Mesothelial cell of epicardium (in vitro differentiated cells): ENCODE measurements around the gene FLNA. TPM values are rescaled to one million over a fixed set of nuclear protein-coding genes. Genes with fewer than 3 reads are reported as not detected.

Experiments used
- DNase-seq, 2 experiments: peaks; one replicate each; pipeline ENCODE4 v3.0.0; 2021; ENCODE audit warnings: low spot score in 2 of 2; ENCODE audit not compliant: unreplicated experiment in 2 of 2
- H3K27ac Mint-ChIP-seq: 2 replicates; pipeline ENCODE4 v1.8.0; 2021; ENCODE audit warnings: mixed read lengths
- H3K27me3 Mint-ChIP-seq: 2 replicates; pipeline ENCODE4 v1.8.0; 2021; ENCODE audit warnings: low read depth, mixed read lengths
- H3K36me3 Mint-ChIP-seq: 2 replicates; pipeline ENCODE4 v1.8.0; 2021; ENCODE audit warnings: mixed read lengths
- H3K4me1 Mint-ChIP-seq: 2 replicates; pipeline ENCODE4 v1.8.0; 2021; ENCODE audit warnings: mixed read lengths
- H3K4me3 Mint-ChIP-seq: 2 replicates; pipeline ENCODE4 v1.8.0; 2021; ENCODE audit warnings: mild to moderate bottlenecking, moderate library complexity, mixed read lengths
- H3K9me3 Mint-ChIP-seq: 2 replicates; pipeline ENCODE4 v1.8.0; 2021; ENCODE audit warnings: mixed read lengths
- CTCF ChIP-seq: fragments of 200-600 bp; sonication (generic); IDR thresholded peaks from one replicate; pipeline ENCODE4 v1.5.0; 2021; ENCODE audit warnings: antibody characterized with exemption; ENCODE audit not compliant: unreplicated experiment
- total RNA-seq: library from RNA; stranded (reverse); gene quantifications from 3 replicates; pipeline ENCODE4 v1.2.1, GENCODE V29; 2021

FLNA gene
- total RNA-seq, 1 donor from 2014 or later: 1,412 TPM

DNA sequence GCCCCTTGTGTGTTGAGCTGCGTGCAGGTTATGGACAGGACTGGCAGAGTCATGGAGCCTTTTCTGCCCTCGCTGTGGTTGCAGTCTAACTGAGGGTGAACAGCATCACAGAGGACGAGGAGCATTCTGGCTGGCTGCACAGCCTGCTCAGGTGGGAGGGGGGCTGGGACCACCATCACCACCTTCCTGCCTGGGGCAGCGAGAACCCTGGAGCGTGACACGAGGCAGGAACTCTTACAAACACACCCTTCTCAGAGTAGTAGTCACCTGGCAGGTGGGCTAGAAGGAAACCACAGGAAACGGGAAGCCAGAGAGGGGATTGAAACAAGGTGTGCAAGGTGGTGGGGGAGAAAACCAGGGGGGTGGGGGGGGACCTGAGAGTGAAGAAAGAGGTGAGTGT, 53.3 kb downstream of the FLNA start:
- H3K9me3 Mint-ChIP-seq: peaks cover 13% of the 10 kb centered on the region
- no peak overlapping the region for H3K4me3 Mint-ChIP-seq
- TF ChIP-seq CTCF: no peak
- H3K4me1 Mint-ChIP-seq: peaks cover 14% of the 10 kb centered on the region
- H3K27me3 Mint-ChIP-seq: peaks cover 11% of the 10 kb centered on the region
- DNase-seq: no peak
- no peaks in the 10 kb centered on the region for H3K36me3 Mint-ChIP-seq
- no peak overlapping the region for H3K27ac Mint-ChIP-seq

DNA sequence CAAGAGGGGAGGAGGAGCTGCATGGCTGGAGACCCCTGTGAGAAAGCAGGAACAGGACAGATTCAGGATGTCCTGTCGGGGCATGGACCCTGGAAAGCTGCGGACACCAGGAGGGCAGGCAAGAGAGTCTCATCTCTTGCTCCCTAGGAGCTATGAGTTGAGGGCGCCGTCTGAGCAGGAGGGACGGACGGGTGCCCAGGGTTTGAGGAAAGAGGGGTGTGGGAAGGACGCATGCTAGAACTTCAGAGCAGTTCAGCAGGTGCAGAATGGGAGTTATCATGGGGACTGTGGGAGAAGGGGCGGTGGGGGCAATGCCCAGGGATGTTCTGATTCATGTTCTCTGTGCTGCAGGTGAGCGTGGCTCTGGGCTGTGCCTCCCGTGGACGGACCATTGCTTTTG, 54.0 kb downstream of the FLNA start:
- DNase-seq: no peak
- Mint-ChIP-seq H3K27ac (no peak overlapping the region), H3K4me1 (peaks cover 11% of the 10 kb centered on the region), H3K4me3 (no peak overlapping the region), H3K9me3 (peaks cover 10% of the 10 kb centered on the region), H3K27me3 (peaks cover 11% of the 10 kb centered on the region), H3K36me3 (no peaks in the 10 kb centered on the region)
- TF ChIP-seq CTCF: no peak

DNA sequence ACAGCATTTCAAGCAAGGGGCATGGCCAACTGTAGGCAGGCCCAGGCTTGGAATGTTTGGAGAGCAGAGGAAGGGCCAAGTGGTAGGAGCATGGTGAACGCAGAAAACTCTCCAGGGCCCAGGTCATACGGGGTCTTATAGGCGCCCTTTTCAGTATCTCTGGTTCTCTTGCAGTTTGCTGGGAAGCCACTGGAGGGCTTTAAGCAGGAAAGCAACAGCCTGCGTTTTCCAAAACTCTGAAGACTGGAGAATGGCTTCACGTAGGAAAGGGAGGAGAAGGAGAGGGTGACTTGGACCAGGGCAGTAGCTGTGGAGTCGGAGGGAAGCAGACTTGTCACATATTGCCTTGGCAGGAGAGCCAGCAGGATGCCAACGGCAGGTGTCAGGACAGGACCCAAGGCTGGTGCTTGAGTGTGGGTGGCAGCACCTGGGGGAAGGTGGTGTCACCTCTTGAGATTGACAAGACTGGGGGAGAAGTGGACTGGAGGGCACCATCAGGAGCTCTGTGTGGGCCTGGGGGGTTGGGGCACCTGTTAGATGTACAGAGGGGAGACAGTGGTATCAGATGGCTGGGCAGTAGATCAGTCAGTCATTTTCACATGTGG, 56.9 kb downstream of the FLNA start:
- Mint-ChIP-seq H3K4me3 (no peak overlapping the region), H3K9me3 (peaks cover 9% of the 10 kb centered on the region), H3K4me1 (peaks cover 2% of the 10 kb centered on the region), H3K27ac (no peak overlapping the region), H3K36me3 (no peaks in the 10 kb centered on the region), H3K27me3 (peaks cover 11% of the 10 kb centered on the region)
- TF ChIP-seq CTCF: no peak
- DNase-seq: no peak

GRCh38 chrX:154315416-154315815, 59.0 kb downstream of the FLNA start:
- no peaks in the 10 kb centered on the region for H3K36me3 Mint-ChIP-seq
- H3K9me3 Mint-ChIP-seq: peaks cover 15% of the 10 kb centered on the region
- H3K4me1 Mint-ChIP-seq: peaks cover 2% of the 10 kb centered on the region

GRCh38 chrX:154313147-154313546, 61.3 kb downstream of the FLNA start:
- H3K36me3 Mint-ChIP-seq: no peaks in the 10 kb centered on the region
- no peak overlapping the region for H3K27ac Mint-ChIP-seq
- peaks cover 2% of the 10 kb centered on the region for H3K4me1 Mint-ChIP-seq
- no peaks in the 10 kb centered on the region for H3K27me3 Mint-ChIP-seq
- H3K4me3 Mint-ChIP-seq: no peak overlapping the region
- no peak for DNase-seq
- no peak for TF ChIP-seq CTCF
- peaks cover 12% of the 10 kb centered on the region for H3K9me3 Mint-ChIP-seq

More at GRCh38 chrX:154315416-154315815, 59.0 kb downstream of the FLNA start:
- H3K27ac Mint-ChIP-seq: no peak overlapping the region
- DNase-seq: no peak
- no peak for TF ChIP-seq CTCF
- no peak overlapping the region for H3K4me3 Mint-ChIP-seq
- peaks cover 5% of the 10 kb centered on the region for H3K27me3 Mint-ChIP-seq

GRCh38 chrX:154312116-154312515, 62.3 kb downstream of the FLNA start:
- Mint-ChIP-seq H3K27ac (no peak overlapping the region), H3K4me1 (no peaks in the 10 kb centered on the region), H3K36me3 (no peaks in the 10 kb centered on the region), H3K27me3 (no peaks in the 10 kb centered on the region), H3K4me3 (no peak overlapping the region), H3K9me3 (peaks cover 21% of the 10 kb centered on the region)
- DNase-seq: no peak
- no peak for TF ChIP-seq CTCF
